ENCODE data around the gene TMEM168.

DNA sequence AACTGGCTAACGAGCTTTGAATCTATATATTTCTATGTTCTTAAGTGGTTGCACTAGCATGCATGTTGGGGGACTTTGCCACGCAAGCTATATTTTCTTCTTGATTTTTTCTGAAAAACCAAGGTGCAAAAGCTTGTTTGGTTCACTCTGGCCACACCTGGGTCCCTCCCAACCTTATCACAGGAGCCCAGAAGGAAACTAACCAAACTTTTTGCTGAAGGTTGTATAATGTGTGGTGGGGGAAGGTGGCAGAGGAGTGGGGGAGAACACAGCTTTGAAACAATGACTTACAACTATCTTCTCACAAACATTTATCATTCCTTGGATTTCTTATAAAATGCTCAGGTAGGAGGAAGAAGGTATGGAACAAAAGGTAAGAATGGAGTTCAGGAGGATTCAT is 75.3 kb downstream of the TMEM168 start:
- TF ChIP-seq, protein P1, sequence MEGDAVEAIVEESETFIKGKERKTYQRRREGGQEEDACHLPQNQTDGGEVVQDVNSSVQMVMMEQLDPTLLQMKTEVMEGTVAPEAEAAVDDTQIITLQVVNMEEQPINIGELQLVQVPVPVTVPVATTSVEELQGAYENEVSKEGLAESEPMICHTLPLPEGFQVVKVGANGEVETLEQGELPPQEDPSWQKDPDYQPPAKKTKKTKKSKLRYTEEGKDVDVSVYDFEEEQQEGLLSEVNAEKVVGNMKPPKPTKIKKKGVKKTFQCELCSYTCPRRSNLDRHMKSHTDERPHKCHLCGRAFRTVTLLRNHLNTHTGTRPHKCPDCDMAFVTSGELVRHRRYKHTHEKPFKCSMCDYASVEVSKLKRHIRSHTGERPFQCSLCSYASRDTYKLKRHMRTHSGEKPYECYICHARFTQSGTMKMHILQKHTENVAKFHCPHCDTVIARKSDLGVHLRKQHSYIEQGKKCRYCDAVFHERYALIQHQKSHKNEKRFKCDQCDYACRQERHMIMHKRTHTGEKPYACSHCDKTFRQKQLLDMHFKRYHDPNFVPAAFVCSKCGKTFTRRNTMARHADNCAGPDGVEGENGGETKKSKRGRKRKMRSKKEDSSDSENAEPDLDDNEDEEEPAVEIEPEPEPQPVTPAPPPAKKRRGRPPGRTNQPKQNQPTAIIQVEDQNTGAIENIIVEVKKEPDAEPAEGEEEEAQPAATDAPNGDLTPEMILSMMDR (optimal IDR thresholded peaks at IDR 0.05 in 1 of 3, IDR thresholded peaks at IDR 0.05 in 1 of 3, conservative IDR thresholded peaks at IDR 0.05 in 1 of 3; ENCODE audit: extremely low read depth in 1 of 3, insufficient read depth in 2 of 3, low read length in 3 of 3), result no peak
- no peak for TF ChIP-seq EZH2 (IDR thresholded peaks at IDR 0.05; ENCODE audit: low read length)
